Small intestine (tissue), 7 donors: ENCODE data around the gene TPSG1. TPM values are rescaled to one million over a fixed set of nuclear protein-coding genes. Genes with fewer than 3 reads are reported as not detected.

ENCODE experiments used
- DNase-seq, 2 donors: peaks; one replicate each; pipeline versions ENCODE4 v3.0.0 to v3.0.0-alpha.2; 2013
- FAIRE-seq: peaks from 2 replicates; lab custom pipeline; 2012; peaks lifted over from hg19 to GRCh38; lab: Jason Lieb, UNC
- H3K27ac ChIP-seq, 3 donors: one replicate each; pipeline ENCODE4 v1.5.1; 2013; ENCODE audit warnings: low read length in 2 of 3, mild to moderate bottlenecking in 2 of 3, control low read depth in 1 of 3, inconsistent platforms in 1 of 3, low read depth in 1 of 3, moderate library complexity in 1 of 3
- H3K27me3 ChIP-seq, 3 donors: one replicate each; pipeline ENCODE4 v1.6.1; 2013; ENCODE audit warnings: low read length in 3 of 3, inconsistent platforms in 1 of 3; ENCODE audit not compliant: control insufficient read depth in 3 of 3, insufficient read depth in 3 of 3
- H3K36me3 ChIP-seq, 3 donors: one replicate each; pipeline ENCODE4 v1.6.1; 2013; ENCODE audit warnings: low read length in 3 of 3, inconsistent platforms in 1 of 3, low read depth in 1 of 3, mild to moderate bottlenecking in 1 of 3, moderate library complexity in 1 of 3; ENCODE audit not compliant: control insufficient read depth in 3 of 3, insufficient read depth in 2 of 3
- H3K4me1 ChIP-seq, 3 donors: one replicate each; pipeline ENCODE4 v1.6.1; 2013; ENCODE audit warnings: low read length in 2 of 3, inconsistent platforms in 1 of 3, low read depth in 1 of 3, mild to moderate bottlenecking in 1 of 3, moderate library complexity in 1 of 3; ENCODE audit not compliant: control insufficient read depth in 3 of 3, insufficient read depth in 2 of 3
- H3K4me3 ChIP-seq, 3 donors: one replicate each; pipeline ENCODE4 v1.5.1; 2013; ENCODE audit warnings: low read length in 3 of 3, control low read depth in 1 of 3, inconsistent platforms in 1 of 3, low read depth in 1 of 3, mild to moderate bottlenecking in 1 of 3, moderate library complexity in 1 of 3
- H3K9me3 ChIP-seq, 2 donors: one replicate each; pipeline ENCODE4 v1.6.1; 2013; ENCODE audit warnings: low read depth in 1 of 2, low read length in 1 of 2; ENCODE audit not compliant: control insufficient read depth in 2 of 2, insufficient read depth in 1 of 2
- WGBS, 3 donors: extraction: QIAGEN DNeasy Blood & Tissue Kit; methylation state at CpG; one replicate each; pipeline ENCODE4 v1.1.7; 2013; 5-methylcytosine and 5-hydroxymethylcytosine counted together
- polyA plus RNA-seq, 4 donors: library from polyadenylated mRNA; stranded (reverse) in 3 of 4; unstranded in 1 of 4; fragments of 200-250 nt in 3 of 4; fragments of 120-200 nt in 1 of 4; gene quantifications; one replicate each; pipeline versions ENCODE4 v1.2.1 to v1.2.3, GENCODE V29; 2013
- donor health status: healthy with polysubstance abuse.
- donor health status: control.
- donor health status: control.
- donor health status: Bipolar disorder and iron deficiency.
- donor health status: healthy.

Gene TPSG1
- polyA plus RNA-seq, 4 donors: 3.3 to 40.9 (median 14.0) TPM

DNA sequence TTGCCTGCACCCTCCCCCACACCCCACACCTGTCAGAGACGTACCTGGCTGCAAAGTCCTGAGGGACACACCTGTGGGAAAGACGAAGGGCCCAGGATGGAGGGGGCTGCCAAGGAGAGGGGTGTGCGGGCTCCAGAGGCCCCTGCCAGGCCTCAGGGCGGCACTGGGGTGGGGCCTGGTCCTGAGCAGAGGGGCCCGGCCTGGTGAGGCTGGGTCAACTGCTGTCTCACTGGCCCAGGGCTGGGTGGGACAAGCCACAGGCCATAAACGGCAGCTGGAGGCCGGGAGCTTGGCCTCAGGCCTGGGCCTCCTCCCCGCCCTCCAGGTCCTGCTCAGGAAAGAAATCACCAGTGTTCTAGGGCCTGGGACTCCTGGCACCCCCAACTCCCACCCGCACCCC, 510 bp downstream of the TPSG1 start:
- peak; percentile 33 to 40 for DNase-seq
- Histone ChIP-seq H3K27me3 (peaks cover 0 to 1% (median 0%) of the 10 kb centered on the region in 3 donors), H3K27ac (no peak overlapping the region), H3K4me1 (peaks cover 0 to 21% (median 0%) of the 10 kb centered on the region in 3 donors), H3K9me3 (no peaks in the 10 kb centered on the region), H3K36me3 (peaks cover 0 to 9% (median 0%) of the 10 kb centered on the region in 3 donors), H3K4me3 (no peak overlapping the region)
- no peak for FAIRE-seq
- WGBS, 3 donors: 14 to 51% (median 26%) methylated on average over 6 to 9 of the region's 9 CpGs

GRCh38 chr16:1223355-1224214, 1.5 kb downstream of the TPSG1 start:
- no peak overlapping the region for H3K27ac ChIP-seq
- H3K4me1 ChIP-seq: peaks cover 0 to 21% (median 0%) of the 10 kb centered on the region in 3 donors
- DNase-seq (peak; percentile 37 to 85), FAIRE-seq (no peak)
- 31 to 77% (median 61%) methylated on average over 36 to 38 of the region's 38 CpGs for WGBS, 3 donors
- peaks cover 0 to 9% (median 0%) of the 10 kb centered on the region in 3 donors for H3K36me3 ChIP-seq
- no peak overlapping the region for H3K4me3 ChIP-seq
- peaks cover 0 to 1% (median 0%) of the 10 kb centered on the region in 3 donors for H3K27me3 ChIP-seq
- H3K9me3 ChIP-seq: no peaks in the 10 kb centered on the region

GRCh38 chr16:1222553-1223354, 2.3 kb downstream of the TPSG1 start:
- H3K4me3 ChIP-seq: no peak overlapping the region
- H3K4me1 ChIP-seq: peaks cover 0 to 21% (median 0%) of the 10 kb centered on the region in 3 donors
- no peak overlapping the region for H3K27ac ChIP-seq
- H3K9me3 ChIP-seq: no peaks in the 10 kb centered on the region
- 49 to 72% (median 63%) methylated on average over 21 to 25 of the region's 25 CpGs for WGBS, 3 donors
- DNase-seq (no peak), FAIRE-seq (no peak)
- peaks cover 0 to 11% (median 0%) of the 10 kb centered on the region in 3 donors for H3K36me3 ChIP-seq
- H3K27me3 ChIP-seq: peaks cover 0 to 1% (median 0%) of the 10 kb centered on the region in 3 donors

GRCh38 chr16:1221628-1222552, 3.2 kb downstream of the TPSG1 start:
- no peak overlapping the region for H3K27ac ChIP-seq
- peaks cover 0 to 1% (median 0%) of the 10 kb centered on the region in 3 donors for H3K27me3 ChIP-seq
- no peak for DNase-seq
- H3K36me3 ChIP-seq: peaks cover 0 to 11% (median 0%) of the 10 kb centered on the region in 3 donors
- H3K4me1 ChIP-seq: peaks cover 0 to 21% (median 0%) of the 10 kb centered on the region in 3 donors
- 65 to 81% (median 70%) methylated on average over 36 to 40 of the region's 40 CpGs for WGBS, 3 donors
- no peak for FAIRE-seq
- H3K4me3 ChIP-seq: no peak overlapping the region
- H3K9me3 ChIP-seq: no peaks in the 10 kb centered on the region

DNA sequence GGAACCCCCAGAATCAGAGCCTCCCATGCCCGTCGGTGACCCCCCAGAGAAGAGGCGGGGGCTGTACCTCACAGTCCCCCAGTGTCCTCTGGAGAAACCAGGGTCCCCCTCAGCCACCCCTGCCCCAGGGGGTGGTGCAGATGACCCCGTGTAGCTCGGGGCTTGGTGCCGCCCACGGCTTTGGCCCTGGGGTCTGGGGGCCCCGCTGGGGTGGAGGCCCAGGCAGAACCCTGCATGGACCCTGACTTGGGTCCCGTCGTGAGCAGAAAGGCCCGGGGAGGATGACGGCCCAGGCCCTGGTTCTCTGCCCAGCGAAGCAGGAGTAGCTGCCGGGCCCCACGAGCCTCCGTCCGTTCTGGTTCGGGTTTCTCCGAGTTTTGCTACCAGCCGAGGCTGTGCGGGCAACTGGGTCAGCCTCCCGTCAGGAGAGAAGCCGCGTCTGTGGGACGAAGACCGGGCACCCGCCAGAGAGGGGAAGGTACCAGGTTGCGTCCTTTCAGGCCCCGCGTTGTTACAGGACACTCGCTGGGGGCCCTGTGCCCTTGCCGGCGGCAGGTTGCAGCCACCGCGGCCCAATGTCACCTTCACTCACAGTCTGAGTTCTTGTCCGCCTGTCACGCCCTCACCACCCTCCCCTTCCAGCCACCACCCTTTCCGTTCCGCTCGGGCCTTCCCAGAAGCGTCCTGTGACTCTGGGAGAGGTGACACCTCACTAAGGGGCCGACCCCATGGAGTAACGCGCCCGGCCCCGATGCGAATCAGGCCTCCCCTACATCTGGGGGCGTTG, 4.0 kb downstream of the TPSG1 start:
- H3K27ac ChIP-seq: no peak overlapping the region
- no peaks in the 10 kb centered on the region for H3K9me3 ChIP-seq
- peaks cover 0 to 21% (median 0%) of the 10 kb centered on the region in 3 donors for H3K4me1 ChIP-seq
- peaks cover 0 to 11% (median 0%) of the 10 kb centered on the region in 3 donors for H3K36me3 ChIP-seq
- FAIRE-seq: no peak
- peaks cover 0 to 1% (median 0%) of the 10 kb centered on the region in 3 donors for H3K27me3 ChIP-seq
- WGBS, 3 donors: 77 to 83% (median 79%) methylated on average over 41 to 48 of the region's 48 CpGs
- DNase-seq: no peak
- no peak overlapping the region for H3K4me3 ChIP-seq

DNA sequence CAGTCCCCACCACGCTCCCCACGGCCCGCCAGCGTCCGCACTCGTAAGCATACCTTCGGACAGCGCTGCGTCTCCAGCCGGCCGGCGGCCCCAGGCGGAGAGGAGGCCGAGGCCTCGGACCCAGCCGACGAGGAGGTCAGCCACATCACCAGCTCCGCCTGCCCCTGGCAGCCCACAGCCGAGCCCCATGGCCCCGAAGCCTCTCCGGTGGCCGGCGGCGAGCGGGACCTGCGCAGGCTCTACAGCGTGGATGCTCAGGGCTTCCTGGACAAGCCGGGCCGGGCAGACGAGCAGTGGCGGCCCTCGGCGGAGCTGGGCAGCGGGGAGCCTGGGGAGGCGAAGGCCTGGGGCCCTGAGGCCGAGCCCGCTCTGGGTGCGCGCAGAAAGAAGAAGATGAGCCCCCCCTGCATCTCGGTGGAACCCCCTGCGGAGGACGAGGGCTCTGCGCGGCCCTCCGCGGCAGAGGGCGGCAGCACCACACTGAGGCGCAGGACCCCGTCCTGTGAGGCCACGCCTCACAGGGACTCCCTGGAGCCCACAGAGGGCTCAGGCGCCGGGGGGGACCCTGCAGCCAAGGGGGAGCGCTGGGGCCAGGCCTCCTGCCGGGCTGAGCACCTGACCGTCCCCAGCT, 4.9 kb downstream of the TPSG1 start:
- DNase-seq: no peak
- Histone ChIP-seq H3K27me3 (no peaks in the 10 kb centered on the region), H3K36me3 (peaks cover 0 to 11% (median 0%) of the 10 kb centered on the region in 3 donors), H3K9me3 (no peaks in the 10 kb centered on the region), H3K4me3 (no peak overlapping the region), H3K27ac (no peak overlapping the region), H3K4me1 (peaks cover 0 to 14% (median 0%) of the 10 kb centered on the region in 3 donors)
- no peak for FAIRE-seq
- 92 to 95% (median 92%) methylated on average over 42 to 55 of the region's 55 CpGs for WGBS, 3 donors
